PC-3 (cell line): ENCODE results near the gene AS3MT. TPM values are rescaled to one million over a fixed set of nuclear protein-coding genes. Genes with fewer than 3 reads are reported as not detected.
"Not testable (repeated sequence)": the region's sequence is repeated elsewhere in the genome, so short reads cannot be mapped to it uniquely, and the experiment has no call there.

ENCODE experiments used
- ATAC-seq: fragments of 200-7000 bp; cut with Tn5 transposase; 2 replicates; pipeline ENCODE4 v1.9.1; 2020; ENCODE audit warnings: mild to moderate bottlenecking, moderate library complexity
- BruUV-seq: library from RNA; stranded (reverse); fragments of 400-500 nt; replicated peaks from 2 replicates; lab custom pipeline; 2021; lab: Mats Ljungman, UMichigan
- CTCF ChIA-PET: fragments of 300-600 bp; sonication (Branson Sonifier 250); formaldehyde crosslinking; loops from one replicate; lab custom pipeline; 2022; ENCODE audit warnings: antibody characterized with exemption; lab: Charles Lee
- POLR2A ChIA-PET: fragments of 300-600 bp; sonication (Branson Sonifier 250); formaldehyde crosslinking; loops from one replicate; lab custom pipeline; 2022; ENCODE audit warnings: antibody characterized with exemption; ENCODE audit not compliant: unreplicated experiment; lab: Charles Lee
- DNase-seq: peaks from one replicate; pipeline ENCODE4 v3.0.0-alpha.2; 2015
- H2AFZ ChIP-seq: fragments of 300-600 bp; sonication (generic); 2 replicates; pipeline ENCODE4 v1.6.0; 2016; ENCODE audit warnings: antibody characterized with exemption, low read length
- H3F3A ChIP-seq: fragments of 300-600 bp; sonication (generic); one replicate; pipeline ENCODE4 v1.6.0; 2017; ENCODE audit warnings: antibody characterized with exemption, low read length, control low read depth, mild to moderate bottlenecking; ENCODE audit not compliant: unreplicated experiment
- H3K27ac ChIP-seq: fragments of 300-600 bp; sonication (generic); 2 replicates; pipeline ENCODE4 v1.5.1; 2016; ENCODE audit warnings: mild to moderate bottlenecking, low read length
- H3K27me3 ChIP-seq: fragments of 300-600 bp; sonication (generic); 2 replicates; pipeline ENCODE4 v1.6.1; 2016; ENCODE audit warnings: low read length, mixed read lengths
- H3K36me3 ChIP-seq: fragments of 300-600 bp; sonication (generic); 2 replicates; pipeline ENCODE4 v1.6.1; 2016; ENCODE audit warnings: low read depth, mixed run types, low read length, mixed read lengths
- H3K4me1 ChIP-seq: fragments of 300-600 bp; sonication (generic); 2 replicates; pipeline ENCODE4 v1.5.1; 2016; ENCODE audit warnings: low read length; ENCODE audit not compliant: insufficient read depth
- H3K4me2 ChIP-seq: fragments of 300-600 bp; sonication (generic); 2 replicates; pipeline ENCODE4 v1.6.0; 2016; ENCODE audit warnings: low read length
- H3K4me3 ChIP-seq: fragments of 300-600 bp; sonication (generic); 2 replicates; pipeline ENCODE4 v1.5.1; 2016; ENCODE audit warnings: mild to moderate bottlenecking, low read length, mixed read lengths
- H3K79me2 ChIP-seq: fragments of 300-600 bp; sonication (generic); 2 replicates; pipeline ENCODE4 v1.6.1; 2017; ENCODE audit warnings: low read length, mixed read lengths
- H3K9ac ChIP-seq: fragments of 300-600 bp; sonication (generic); 2 replicates; pipeline ENCODE4 v1.6.0; 2016; ENCODE audit warnings: mild to moderate bottlenecking, low read length
- H3K9me2 ChIP-seq: fragments of 300-600 bp; sonication (generic); replicated peaks from 2 replicates; pipeline ENCODE4 v1.6.1; 2016; ENCODE audit warnings: mixed run types, low read length, mixed read lengths
- H3K9me3 ChIP-seq: fragments of 300-600 bp; sonication (generic); 2 replicates; pipeline ENCODE4 v1.6.1; 2016; ENCODE audit warnings: low read length, mixed read lengths
- H4K20me1 ChIP-seq: fragments of 300-600 bp; sonication (generic); 2 replicates; pipeline ENCODE4 v1.6.1; 2016; ENCODE audit warnings: low read length, mixed read lengths
- EZH2 ChIP-seq: fragments of 300-600 bp; sonication (generic); IDR thresholded peaks from one replicate; pipeline ENCODE4 v1.6.1; 2017; ENCODE audit warnings: antibody characterized with exemption, mild to moderate bottlenecking, low read length; ENCODE audit not compliant: unreplicated experiment
- EZH2phosphoT487 ChIP-seq: fragments of 300-600 bp; sonication (generic); IDR thresholded peaks from 2 replicates; pipeline ENCODE4 v1.6.1; 2018; ENCODE audit warnings: mild to moderate bottlenecking, antibody characterized with exemption, low read length, borderline replicate concordance
- intact Hi-C: fragments of 100-400 bp; cut with micrococcal nuclease; formaldehyde crosslinking; loops from 2 replicates; pipeline ENCODE4 v1.9.0; 2023
- total RNA-seq: library from RNA; depleted of rRNA; stranded (reverse); fragments of >200 nt; gene quantifications from 2 replicates; pipeline ENCODE4 v1.2.3, GENCODE V29; 2014
- TF ChIP-seq, protein P1 (sequence below): fragments of 300-600 bp; sonication (generic); conservative IDR thresholded peaks from 2 replicates; pipeline ENCODE4 v1.5.1; 2017; ENCODE audit warnings: antibody characterized with exemption, low read depth, mild to moderate bottlenecking, low read length

The AS3MT gene
- total RNA-seq, 1 experiment from 2014 or later, result 3.5 TPM

- Histone ChIP-seq H3K9me3 (no peaks in the 10 kb centered on the region), H3K79me2 (no peaks in the 10 kb centered on the region), H3K9ac (no peak overlapping the region), H3K4me1 (no peaks in the 10 kb centered on the region), H3K4me2 (no peak overlapping the region), H3K4me3 (no peak overlapping the region), H2AFZ (no peak overlapping the region), H3K27ac (no peak overlapping the region), H3K36me3 (no peaks in the 10 kb centered on the region), H3F3A (no peaks in the 10 kb centered on the region), H4K20me1 (no peaks in the 10 kb centered on the region), H3K9me2 (no peaks in the 10 kb centered on the region), H3K27me3 (no peaks in the 10 kb centered on the region)
- ChIA-PET POLR2A (no interaction called here), CTCF (no interaction called here)
- ATAC-seq, result no peak
- no TSS peak for BruUV-seq
- TF ChIP-seq EZH2 (no peak), EZH2phosphoT487 (no peak)
- TF ChIP-seq, protein P1, sequence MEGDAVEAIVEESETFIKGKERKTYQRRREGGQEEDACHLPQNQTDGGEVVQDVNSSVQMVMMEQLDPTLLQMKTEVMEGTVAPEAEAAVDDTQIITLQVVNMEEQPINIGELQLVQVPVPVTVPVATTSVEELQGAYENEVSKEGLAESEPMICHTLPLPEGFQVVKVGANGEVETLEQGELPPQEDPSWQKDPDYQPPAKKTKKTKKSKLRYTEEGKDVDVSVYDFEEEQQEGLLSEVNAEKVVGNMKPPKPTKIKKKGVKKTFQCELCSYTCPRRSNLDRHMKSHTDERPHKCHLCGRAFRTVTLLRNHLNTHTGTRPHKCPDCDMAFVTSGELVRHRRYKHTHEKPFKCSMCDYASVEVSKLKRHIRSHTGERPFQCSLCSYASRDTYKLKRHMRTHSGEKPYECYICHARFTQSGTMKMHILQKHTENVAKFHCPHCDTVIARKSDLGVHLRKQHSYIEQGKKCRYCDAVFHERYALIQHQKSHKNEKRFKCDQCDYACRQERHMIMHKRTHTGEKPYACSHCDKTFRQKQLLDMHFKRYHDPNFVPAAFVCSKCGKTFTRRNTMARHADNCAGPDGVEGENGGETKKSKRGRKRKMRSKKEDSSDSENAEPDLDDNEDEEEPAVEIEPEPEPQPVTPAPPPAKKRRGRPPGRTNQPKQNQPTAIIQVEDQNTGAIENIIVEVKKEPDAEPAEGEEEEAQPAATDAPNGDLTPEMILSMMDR, result no peak
- no peak for DNase-seq
- intact Hi-C loops, result no loop called here
These were observed 27.4 kb upstream of the AS3MT start for GRCh38 chr10:102841827-102842345.

- H3F3A ChIP-seq, ATAC-seq, POLR2A ChIA-PET, DNase-seq, H3K9me3 ChIP-seq, H3K27me3 ChIP-seq, H4K20me1 ChIP-seq, H3K9ac ChIP-seq, H3K27ac ChIP-seq, H2AFZ ChIP-seq, intact Hi-C loops, H3K36me3 ChIP-seq, H3K4me3 ChIP-seq, H3K9me2 ChIP-seq, BruUV-seq, H3K79me2 ChIP-seq, H3K4me1 ChIP-seq, CTCF ChIA-PET, H3K4me2 ChIP-seq: not testable (repeated sequence)
These were observed 26.1 kb upstream of the AS3MT start for GRCh38 chr10:102843139-102843538.

- H3K79me2 ChIP-seq, POLR2A ChIA-PET, DNase-seq, H3K4me3 ChIP-seq, H3K27ac ChIP-seq, H2AFZ ChIP-seq, H3K9me2 ChIP-seq, H3K9ac ChIP-seq, H3K27me3 ChIP-seq, BruUV-seq, H3K4me2 ChIP-seq, intact Hi-C loops, CTCF ChIA-PET, H3K36me3 ChIP-seq, H3K9me3 ChIP-seq, H4K20me1 ChIP-seq, H3K4me1 ChIP-seq, H3F3A ChIP-seq, ATAC-seq: not testable (repeated sequence)
These were observed 25.0 kb upstream of the AS3MT start for GRCh38 chr10:102844190-102844776.
